ENCODE results near the gene TPD52L1. TPM values are rescaled to one million over a fixed set of nuclear protein-coding genes. Genes with fewer than 3 reads are reported as not detected.

The TPD52L1 gene
- polyA plus RNA-seq, 4 donors: 83.5 to 114 (median 93.9) TPM

DNA sequence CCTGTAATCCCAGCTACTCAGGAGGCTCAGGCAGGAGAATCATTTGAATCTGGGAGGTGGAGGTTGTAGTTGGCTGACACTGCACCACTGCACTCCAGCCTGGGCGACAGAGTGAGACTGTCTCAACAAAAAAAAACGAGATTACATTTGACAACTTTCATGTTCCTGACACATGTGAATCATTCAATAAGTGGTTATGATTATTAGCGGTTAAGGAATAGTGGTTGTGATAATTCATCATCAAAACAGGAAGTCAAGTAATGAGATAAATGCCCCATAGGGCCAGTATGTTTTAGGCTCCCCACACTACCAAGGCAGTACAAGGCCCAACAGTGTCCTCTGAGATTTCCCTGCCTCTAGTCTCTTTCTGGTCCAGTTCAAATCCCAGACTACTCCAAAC is 145.7 kb downstream of the TPD52L1 start:
- no peak for DNase-seq (ENCODE audit: low read depth in 4 of 4, low spot score in 3 of 4)

DNA sequence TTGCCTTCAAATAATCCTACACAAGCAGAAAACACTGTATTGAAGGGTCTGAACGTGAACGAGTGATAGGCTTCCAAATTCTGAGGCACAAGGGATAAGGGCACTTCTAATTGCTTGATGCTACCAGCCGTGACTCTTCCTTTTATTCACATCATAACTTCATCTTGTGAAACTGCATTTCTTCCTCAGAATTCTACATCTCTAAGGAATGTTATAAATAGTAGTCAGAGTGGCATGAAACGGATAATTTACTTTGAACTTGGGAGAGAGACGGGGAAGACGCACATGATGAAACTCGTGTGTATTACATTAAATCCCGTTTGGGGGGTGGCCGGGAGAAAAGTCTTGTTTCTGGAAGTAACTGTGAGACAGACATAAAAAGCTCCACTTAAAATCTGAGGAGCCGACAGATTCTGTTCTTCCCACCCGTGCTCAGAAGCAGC is 147.4 kb downstream of the TPD52L1 start:
- peak in 2 of 4 donors; percentile 6 to 15 for DNase-seq (ENCODE audit: low read depth in 4 of 4, low spot score in 3 of 4)

DNA sequence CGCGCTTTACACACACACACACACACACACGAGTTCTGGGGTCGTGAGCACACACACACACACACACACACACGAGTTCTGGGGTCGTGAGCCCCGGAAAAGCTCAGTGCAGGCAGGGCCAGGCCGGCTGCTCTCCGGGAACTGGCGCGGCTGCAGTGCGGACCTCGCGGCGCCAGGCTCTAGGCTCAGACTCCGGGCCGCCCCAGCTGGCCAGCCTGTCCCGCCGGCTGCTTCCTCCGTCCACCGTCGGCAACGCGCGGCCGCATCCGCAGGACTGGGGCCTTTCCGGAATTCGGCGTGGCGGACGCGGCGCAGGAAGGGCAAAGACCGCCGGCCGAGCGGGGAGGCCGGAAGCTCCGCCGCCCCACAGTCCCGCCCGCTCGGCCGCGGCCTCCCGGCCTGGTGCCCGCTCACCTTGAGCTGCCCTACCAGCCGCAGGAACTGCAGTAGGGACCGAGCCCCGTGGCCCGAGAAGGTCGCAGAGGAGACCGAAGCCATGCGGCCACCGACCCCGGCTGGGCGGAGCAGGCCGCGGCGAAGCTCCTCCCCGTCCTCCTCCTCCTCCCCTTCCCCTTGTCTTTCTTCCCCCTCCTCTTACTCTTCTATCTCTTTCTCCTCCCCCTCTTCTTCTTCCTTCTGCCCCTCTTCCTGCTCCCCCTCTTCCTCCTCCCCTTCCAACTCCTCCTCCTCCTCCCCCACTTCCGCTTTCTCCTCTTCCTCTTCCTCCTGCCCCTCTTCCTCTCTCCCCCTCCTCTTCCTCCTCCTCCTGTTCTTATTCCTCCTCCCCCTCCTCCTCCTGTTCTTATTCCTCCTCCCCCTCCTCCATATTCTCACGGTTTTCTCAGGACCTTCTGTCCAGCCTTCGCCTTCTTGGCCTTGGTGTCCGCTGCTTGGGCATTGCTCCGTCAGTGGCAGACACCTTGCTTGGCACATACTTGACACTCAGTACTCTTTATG is 148.1 kb downstream of the TPD52L1 start, which contains the start of gene HDDC2:
Gene HDDC2 (minus strand): TSS at position 533 of the 957 bp plus-strand sequence. CDS start 35 bp downstream, at position 498.
- DNase-seq (ENCODE audit: low read depth in 4 of 4, low spot score in 3 of 4): peak; percentile 43 to 60 (median 48)

DNA sequence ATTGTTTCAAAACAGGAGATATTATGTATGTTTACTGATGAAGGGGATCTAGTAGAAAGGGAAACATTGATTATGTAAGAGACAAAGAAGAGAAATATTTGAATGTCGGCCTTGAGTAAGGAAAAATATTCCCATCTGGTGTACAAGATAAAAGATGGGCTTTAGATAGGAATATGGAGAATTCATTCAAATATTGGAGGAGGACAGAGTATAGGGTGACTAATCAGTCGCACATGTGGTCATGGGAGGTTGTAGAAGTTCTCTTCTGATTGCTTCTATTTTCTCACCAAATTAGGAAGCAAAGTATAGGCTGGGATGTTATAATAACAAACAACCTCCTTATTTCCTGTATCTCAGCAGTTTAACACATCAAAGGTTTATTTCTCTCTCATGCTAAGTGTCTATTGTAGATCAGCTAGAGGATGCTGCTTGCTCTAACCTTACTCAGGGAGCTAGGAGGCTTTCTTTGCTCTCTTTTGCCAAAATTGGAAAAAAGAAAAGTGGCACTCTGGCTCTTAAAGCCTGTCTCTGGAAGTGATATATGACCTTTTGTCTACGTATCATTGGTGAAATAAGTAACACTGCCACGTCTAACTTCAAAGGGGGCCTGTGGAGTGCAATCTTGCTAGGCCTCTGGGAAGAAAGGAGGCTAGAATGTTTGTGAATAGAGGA is 149.4 kb downstream of the TPD52L1 start:
- no peak for DNase-seq (ENCODE audit: low read depth in 4 of 4, low spot score in 3 of 4)

DNA sequence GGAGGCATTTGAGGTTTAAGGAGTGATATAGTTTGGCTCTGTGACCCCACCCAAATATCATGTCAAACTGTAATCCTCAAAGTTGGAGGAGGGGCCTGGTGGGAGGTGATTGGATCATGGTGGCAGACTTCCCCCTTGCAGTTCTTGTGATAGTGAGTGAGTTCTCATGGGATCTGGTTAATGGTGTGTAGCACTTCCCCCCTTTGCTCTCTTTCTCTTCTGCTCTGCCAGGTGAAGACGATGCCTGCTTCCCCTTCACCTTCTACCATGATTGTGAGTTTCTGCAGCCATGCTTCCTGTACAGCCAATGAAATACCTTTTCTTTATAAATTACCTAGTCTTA is 149.9 kb downstream of the TPD52L1 start:
- DNase-seq (ENCODE audit: low read depth in 4 of 4, low spot score in 3 of 4): no peak

DNA sequence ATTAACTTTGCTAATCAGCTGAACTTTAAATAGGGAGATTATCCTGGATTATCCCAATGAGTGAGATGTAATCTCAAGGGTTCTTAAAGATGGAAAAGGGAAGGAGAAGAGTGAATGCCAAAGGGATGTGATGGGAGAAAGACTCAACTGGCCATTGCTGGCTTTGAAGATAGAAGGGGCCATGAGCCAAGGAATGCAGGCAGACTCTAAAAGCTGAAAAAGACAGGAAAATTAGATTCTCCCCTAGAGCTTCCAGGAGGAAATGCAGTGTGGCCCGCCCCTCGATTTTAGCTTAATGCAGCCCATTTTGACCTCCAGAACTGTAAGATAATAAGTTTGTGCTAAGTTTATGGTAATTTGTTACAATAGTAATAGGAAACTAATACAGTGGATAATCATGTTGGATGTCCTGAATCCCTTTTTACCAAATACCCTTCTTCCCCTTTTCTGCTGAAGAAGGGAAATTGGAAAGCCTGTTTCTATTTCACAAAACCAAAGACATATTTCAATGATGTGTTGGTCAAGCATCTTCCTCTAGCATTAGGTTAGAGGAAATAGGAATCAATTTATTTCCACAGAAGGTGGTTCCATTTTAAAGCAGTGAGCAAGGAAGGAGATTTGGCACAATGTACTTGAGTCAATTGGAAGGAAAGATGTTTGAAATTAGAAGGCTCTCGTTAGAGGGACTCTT is 151.5 kb downstream of the TPD52L1 start:
- no peak for DNase-seq (ENCODE audit: low read depth in 4 of 4, low spot score in 3 of 4)

DNA sequence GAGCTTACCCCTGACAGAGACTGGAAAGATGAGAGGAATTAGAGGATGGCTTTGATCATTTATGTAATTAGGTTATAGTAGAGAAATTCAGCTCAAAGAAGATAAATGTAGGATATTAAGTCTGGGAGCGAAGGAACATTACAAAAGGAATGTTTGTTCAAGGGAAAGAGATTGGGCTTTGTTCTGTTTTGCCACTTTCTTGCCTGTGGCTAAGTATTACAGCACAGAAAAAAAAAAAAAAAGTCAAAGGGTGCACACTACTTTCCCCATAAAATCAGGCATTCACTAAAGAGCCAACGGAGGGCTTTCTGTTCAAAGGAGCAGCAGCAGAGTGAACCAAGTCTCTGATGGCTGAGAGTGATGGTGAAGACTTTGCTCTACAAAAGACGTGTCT is 153.2 kb downstream of the TPD52L1 start:
- DNase-seq (ENCODE audit: low read depth in 4 of 4, low spot score in 3 of 4): no peak

DNA sequence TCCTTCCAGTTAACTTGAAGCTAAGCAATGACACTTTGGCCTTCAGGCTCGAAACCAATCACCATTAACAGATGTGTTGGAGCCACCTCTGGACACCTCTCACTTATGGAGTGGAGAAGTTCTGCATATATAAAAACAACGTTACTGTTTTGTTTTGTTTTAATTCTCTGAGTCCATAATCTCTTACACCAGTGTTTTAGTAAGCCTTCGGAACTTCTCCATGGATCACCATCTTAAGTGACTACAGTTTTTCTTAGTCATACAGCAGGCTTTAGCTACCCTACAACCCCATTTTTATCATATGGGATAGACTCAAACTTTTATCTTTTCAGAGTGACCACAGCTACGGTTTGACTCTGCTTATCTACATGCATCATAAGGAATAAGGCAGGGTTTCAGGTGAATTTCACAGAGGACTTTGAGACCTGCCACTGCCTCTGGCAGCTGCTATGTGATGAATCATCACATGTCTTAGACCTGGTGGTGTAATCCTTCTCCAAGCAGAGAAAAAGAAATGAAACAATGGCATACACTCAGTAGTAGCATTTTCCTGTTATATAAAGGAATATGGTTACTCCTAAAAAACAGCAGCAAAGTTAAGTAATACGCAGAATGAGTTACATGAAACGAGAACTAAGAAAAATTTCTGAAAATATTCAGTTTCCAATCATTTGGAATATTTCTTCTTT is 153.7 kb downstream of the TPD52L1 start:
- no peak for DNase-seq (ENCODE audit: low read depth in 4 of 4, low spot score in 3 of 4)

DNA sequence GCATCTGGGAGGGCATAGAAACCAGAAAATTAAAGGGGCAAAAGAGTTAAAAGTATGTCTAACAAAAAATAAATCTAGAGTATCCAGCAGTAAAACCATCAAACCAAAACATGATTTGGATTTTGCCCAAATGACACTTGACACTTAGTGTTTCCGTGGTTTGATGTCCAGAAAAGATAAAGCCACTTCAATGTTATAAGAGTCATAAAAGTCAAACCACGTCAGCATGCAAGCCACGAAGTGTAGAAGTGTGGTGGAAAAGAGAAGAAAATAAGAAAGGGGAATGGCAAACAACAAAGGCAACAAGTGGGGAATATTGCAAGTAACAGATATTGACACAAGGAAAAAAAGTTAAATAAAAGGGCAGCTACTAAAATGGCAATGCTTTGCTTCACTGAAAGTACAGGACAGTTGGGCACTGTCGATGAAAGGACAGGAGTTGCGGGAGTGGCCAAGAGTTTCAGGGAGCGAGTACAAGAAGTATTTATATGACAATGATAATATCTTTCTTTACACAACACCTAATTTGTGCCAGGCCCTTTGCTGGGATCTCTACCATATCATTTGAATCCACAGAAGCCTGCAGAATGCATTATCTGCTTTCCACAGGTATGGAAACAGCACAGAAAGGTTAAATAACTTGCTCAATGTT is 154.5 kb downstream of the TPD52L1 start:
- no peak for DNase-seq (ENCODE audit: low read depth in 4 of 4, low spot score in 3 of 4)

DNA sequence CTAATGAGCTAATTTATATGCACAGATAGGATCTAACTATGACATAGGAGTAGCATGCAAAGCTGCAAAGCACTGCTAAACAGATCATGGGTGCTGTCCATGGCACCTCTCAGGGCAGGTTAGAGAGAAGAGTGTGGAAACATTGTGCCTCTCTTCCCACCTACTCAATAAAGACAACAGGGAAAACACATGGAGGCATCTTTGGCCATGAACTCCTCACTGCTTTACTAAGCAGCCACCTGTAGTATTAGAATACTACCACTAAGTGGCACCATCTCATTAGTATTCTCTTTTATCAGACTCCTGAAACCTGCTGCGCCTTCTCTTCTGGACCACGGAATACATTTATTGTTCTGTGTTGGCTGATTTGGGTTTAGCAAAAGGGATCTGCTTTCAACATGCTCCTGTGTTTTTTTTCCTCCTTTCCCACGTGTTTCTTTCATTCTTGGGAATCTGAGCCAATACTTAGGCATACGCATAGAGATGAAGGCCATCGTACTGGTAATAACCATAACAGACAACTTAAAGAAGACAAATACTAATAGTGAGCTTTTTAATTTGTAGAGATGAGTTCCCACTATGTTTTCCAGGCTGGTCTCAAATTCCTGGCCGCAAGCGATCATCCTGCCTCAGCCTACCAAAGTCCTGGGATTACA is 157.5 kb downstream of the TPD52L1 start:
- DNase-seq (ENCODE audit: low read depth in 4 of 4, low spot score in 3 of 4): peak; percentile 36 to 62 (median 58)

DNA sequence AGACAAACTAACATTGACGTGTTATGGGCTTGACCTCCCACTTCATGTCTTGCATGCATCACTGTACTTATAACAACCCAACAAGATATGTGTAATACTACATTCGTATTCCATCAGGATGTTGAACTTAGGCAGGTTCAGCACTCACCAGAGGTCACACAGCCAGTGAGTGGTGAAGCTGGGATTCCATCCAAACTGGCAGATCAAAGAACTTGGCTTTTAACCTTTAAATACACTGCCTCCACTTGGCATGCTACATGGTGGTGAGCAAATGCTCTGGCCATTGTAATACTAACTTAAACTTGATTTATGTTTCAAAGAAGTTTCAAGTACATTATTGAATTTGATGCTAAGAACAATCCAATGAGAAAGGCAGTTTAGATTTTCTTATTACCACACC is 158.9 kb downstream of the TPD52L1 start:
- no peak for DNase-seq (ENCODE audit: low read depth in 4 of 4, low spot score in 3 of 4)

DNA sequence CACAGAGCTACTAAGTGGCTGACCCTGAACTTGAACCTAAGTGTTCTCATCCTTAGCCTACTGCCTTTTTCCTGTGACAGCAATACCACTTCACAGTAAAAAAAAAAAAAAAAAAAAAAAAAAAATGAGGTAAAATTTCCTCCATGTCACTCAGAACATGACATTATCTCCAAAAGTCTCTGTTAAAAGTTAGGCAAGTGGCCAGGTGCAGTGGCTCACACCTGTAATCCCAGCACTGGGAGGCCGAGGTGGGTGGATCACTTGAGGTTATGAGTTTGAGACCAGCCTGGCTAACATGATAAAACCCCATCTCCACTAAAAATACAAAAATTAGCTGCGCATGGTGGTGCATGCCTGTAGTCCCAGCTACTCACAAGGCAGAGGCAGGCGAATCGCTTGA is 159.4 kb downstream of the TPD52L1 start:
- no peak for DNase-seq (ENCODE audit: low read depth in 4 of 4, low spot score in 3 of 4)

Other genes with a start within 250 kb of the TPD52L1 start
- 10 to 100 TPM; 12.5 to 16.4 (median 14.3) TPM for gene RNF217, start 191.3 kb upstream of the TPD52L1 start, polyA plus RNA-seq (ENCODE audit: insufficient read length in 4 of 4)
- gene HDDC2, start 148.2 kb downstream of the TPD52L1 start, polyA plus RNA-seq (ENCODE audit: insufficient read length in 4 of 4): 100 to 1,000 TPM; 106 to 113 (median 109) TPM

All from right renal pelvis (tissue), 4 donors.